Measurements from ENCODE around the gene BNC2. TPM values are rescaled to one million over a fixed set of nuclear protein-coding genes. Genes with fewer than 3 reads are reported as not detected.

Gene BNC2
- total RNA-seq, 2 experiments from 2014 or later: not detected

DNA sequence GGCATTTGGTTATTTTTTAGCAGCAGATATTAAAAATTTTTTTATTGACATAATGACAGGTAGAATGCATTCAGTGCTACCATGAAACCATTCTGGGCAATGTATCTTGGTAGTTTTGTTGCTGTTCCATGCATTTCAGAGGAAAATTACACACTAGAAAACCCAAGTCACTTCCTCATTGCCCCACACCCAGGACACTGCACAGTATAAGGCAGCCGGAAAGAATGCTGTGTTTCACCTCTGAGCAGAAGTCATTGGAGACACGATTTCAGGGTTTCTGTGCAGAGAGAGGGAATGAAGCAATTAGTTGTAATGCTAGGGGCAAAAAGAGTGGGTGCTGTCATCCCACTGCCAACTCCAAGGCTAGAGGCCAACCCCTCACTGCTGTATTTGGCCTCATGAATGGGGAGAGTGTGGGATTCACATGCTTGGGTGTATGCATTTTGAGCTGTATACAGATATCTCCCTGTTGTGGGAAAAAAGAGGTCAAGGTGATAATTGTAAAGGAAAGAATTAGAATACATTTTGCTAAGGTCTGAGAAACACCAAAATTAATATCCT, 290.5 kb downstream of the BNC2 start:
- TF ChIP-seq, protein P1, sequence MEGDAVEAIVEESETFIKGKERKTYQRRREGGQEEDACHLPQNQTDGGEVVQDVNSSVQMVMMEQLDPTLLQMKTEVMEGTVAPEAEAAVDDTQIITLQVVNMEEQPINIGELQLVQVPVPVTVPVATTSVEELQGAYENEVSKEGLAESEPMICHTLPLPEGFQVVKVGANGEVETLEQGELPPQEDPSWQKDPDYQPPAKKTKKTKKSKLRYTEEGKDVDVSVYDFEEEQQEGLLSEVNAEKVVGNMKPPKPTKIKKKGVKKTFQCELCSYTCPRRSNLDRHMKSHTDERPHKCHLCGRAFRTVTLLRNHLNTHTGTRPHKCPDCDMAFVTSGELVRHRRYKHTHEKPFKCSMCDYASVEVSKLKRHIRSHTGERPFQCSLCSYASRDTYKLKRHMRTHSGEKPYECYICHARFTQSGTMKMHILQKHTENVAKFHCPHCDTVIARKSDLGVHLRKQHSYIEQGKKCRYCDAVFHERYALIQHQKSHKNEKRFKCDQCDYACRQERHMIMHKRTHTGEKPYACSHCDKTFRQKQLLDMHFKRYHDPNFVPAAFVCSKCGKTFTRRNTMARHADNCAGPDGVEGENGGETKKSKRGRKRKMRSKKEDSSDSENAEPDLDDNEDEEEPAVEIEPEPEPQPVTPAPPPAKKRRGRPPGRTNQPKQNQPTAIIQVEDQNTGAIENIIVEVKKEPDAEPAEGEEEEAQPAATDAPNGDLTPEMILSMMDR (IDR thresholded peaks at IDR 0.05): no peak
- Histone ChIP-seq H3K4me1 (ENCODE audit: insufficient read depth, low read length) (no peaks in the 10 kb centered on the region), H3K27me3 (ENCODE audit: control insufficient read depth in 1 of 2, insufficient read depth in 2 of 2, low read length in 2 of 2) (no peaks in the 10 kb centered on the region), H3K27ac (ENCODE audit: low read depth in 1 of 2, low read length in 2 of 2) (no peak overlapping the region), H3K4me3 (ENCODE audit: low read length) (no peak overlapping the region), H3K36me3 (ENCODE audit: insufficient read depth, low read length) (no peaks in the 10 kb centered on the region), H3K9me3 (ENCODE audit: control insufficient read depth in 1 of 2, insufficient read depth in 1 of 2, low read length in 2 of 2) (peaks cover 0 to 4% of the 10 kb centered on the region in 2 experiments)
- H3K9me3 Mint-ChIP-seq: no peaks in the 10 kb centered on the region
- H3K4me3 Mint-ChIP-seq: no peak overlapping the region
- H3K27me3 Mint-ChIP-seq: no peaks in the 10 kb centered on the region
- intact Hi-C loops (cut with DNase I, micrococcal nuclease): no loop called here
- DNase-seq (no peak), ATAC-seq (ENCODE audit: poor library complexity) (no peak)
- no peaks in the 10 kb centered on the region for H3K36me3 Mint-ChIP-seq (ENCODE audit: low read depth)
- H3K4me1 Mint-ChIP-seq (ENCODE audit: low read depth): no peaks in the 10 kb centered on the region
- CTCF ChIA-PET: no interaction called here
- POLR2A ChIA-PET: no interaction called here
- H3K27ac Mint-ChIP-seq: no peak overlapping the region

DNA sequence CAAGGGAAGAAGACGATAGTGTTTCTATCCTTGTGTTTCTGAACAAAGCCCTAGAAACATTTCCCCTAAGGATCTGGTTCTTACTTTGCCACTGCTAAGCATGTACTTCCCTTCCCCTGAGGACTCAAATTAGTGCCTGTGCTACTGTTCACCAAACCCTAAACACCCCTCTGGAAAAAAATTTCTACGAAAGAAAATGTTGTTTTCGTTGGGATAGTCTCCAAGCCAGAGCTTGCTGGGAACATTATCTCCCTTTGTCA, 294.6 kb downstream of the BNC2 start:
- Mint-ChIP-seq H3K4me3 (no peak overlapping the region), H3K36me3 (ENCODE audit: low read depth) (no peaks in the 10 kb centered on the region), H3K27me3 (no peaks in the 10 kb centered on the region), H3K27ac (no peak overlapping the region), H3K4me1 (ENCODE audit: low read depth) (no peaks in the 10 kb centered on the region), H3K9me3 (no peaks in the 10 kb centered on the region)
- Histone ChIP-seq H3K9me3 (ENCODE audit: control insufficient read depth in 1 of 2, insufficient read depth in 1 of 2, low read length in 2 of 2) (no peaks in the 10 kb centered on the region), H3K27me3 (ENCODE audit: control insufficient read depth in 1 of 2, insufficient read depth in 2 of 2, low read length in 2 of 2) (no peaks in the 10 kb centered on the region), H3K36me3 (ENCODE audit: insufficient read depth, low read length) (no peaks in the 10 kb centered on the region), H3K27ac (ENCODE audit: low read depth in 1 of 2, low read length in 2 of 2) (no peak overlapping the region), H3K4me1 (ENCODE audit: insufficient read depth, low read length) (no peaks in the 10 kb centered on the region), H3K4me3 (ENCODE audit: low read length) (no peak overlapping the region)
- TF ChIP-seq, protein P1 (IDR thresholded peaks at IDR 0.05): no peak
- ATAC-seq (ENCODE audit: poor library complexity) (no peak), DNase-seq (no peak)
- ChIA-PET POLR2A (no interaction called here), CTCF (no interaction called here)
- intact Hi-C loops (cut with DNase I, micrococcal nuclease): no loop called here

DNA sequence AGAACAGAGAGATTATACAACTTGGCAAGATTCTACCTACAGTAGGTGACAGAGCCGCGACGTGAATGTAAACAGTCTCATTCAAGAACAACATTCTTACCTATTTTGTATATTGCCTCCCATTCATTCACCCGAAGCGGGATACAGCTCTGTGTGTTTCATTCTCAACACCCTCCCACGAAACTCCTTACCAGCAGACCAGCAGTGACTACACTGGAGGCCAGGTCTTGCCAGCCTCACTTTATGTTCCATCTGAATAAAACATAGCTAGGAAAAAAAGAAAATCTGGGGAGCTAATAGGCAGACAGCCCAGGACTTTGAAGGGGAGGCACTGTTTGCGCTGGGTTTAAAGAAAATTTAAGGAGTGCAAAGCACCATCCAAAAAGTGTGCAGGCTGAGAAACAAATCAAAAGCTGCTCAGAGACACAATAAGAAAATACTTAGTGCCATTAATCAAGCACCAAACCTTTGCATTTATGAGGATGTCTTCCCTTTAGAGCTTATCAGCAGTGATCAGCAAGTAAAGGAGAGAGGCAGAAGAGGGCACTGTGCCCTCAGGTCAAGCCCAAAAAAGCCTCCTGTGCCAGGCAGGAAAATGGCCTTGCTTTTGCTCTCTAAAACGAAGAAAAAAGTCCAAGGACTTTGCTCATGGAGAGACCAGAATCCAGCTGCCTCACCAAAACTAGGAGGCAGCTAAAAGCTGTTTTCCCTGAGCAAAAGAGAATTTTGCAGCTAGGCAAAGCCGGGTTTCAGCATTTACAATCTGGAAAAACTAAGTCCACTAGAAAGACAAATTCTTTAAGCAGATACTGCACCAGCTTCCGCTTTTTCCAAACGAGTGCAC, 295.1 kb downstream of the BNC2 start:
- Mint-ChIP-seq H3K4me1 (ENCODE audit: low read depth) (no peaks in the 10 kb centered on the region), H3K9me3 (no peaks in the 10 kb centered on the region), H3K27me3 (no peaks in the 10 kb centered on the region), H3K27ac (no peak overlapping the region), H3K4me3 (no peak overlapping the region), H3K36me3 (ENCODE audit: low read depth) (no peaks in the 10 kb centered on the region)
- CTCF ChIA-PET: no interaction called here
- no peaks in the 10 kb centered on the region for H3K27me3 ChIP-seq (ENCODE audit: control insufficient read depth in 1 of 2, insufficient read depth in 2 of 2, low read length in 2 of 2)
- H3K4me3 ChIP-seq (ENCODE audit: low read length): no peak overlapping the region
- POLR2A ChIA-PET: no interaction called here
- ATAC-seq (ENCODE audit: poor library complexity): no peak
- H3K4me1 ChIP-seq (ENCODE audit: insufficient read depth, low read length): no peaks in the 10 kb centered on the region
- TF ChIP-seq, protein P1 (IDR thresholded peaks at IDR 0.05): no peak
- no peak for DNase-seq
- no peaks in the 10 kb centered on the region for H3K9me3 ChIP-seq (ENCODE audit: control insufficient read depth in 1 of 2, insufficient read depth in 1 of 2, low read length in 2 of 2)
- no peak overlapping the region for H3K27ac ChIP-seq (ENCODE audit: low read depth in 1 of 2, low read length in 2 of 2)
- no peaks in the 10 kb centered on the region for H3K36me3 ChIP-seq (ENCODE audit: insufficient read depth, low read length)
- intact Hi-C loops (cut with DNase I, micrococcal nuclease): no loop called here
